Measurements from ENCODE around the gene ARPP21.

ARPP21 gene

DNA sequence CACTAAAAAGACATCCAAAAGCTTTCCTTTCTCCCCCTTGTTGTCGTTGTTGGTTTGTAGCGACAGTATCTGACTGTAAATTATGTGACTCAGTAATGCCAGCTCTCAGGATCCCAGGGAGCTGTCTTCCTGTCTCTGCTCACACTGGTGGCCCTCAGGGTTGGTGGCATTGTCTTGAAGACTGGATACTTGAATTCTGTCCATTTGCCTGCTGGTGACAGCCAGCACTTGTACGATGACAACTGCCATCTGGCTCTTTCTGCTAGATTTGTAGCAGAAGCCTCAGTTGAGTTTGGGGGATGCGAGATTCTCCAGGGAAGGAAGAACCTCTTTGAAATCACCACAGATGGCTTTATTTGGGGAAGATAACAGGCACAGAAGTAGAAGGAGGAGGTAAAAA lies 120.8 kb downstream of the ARPP21 start:
- TF ChIP-seq, protein P1, sequence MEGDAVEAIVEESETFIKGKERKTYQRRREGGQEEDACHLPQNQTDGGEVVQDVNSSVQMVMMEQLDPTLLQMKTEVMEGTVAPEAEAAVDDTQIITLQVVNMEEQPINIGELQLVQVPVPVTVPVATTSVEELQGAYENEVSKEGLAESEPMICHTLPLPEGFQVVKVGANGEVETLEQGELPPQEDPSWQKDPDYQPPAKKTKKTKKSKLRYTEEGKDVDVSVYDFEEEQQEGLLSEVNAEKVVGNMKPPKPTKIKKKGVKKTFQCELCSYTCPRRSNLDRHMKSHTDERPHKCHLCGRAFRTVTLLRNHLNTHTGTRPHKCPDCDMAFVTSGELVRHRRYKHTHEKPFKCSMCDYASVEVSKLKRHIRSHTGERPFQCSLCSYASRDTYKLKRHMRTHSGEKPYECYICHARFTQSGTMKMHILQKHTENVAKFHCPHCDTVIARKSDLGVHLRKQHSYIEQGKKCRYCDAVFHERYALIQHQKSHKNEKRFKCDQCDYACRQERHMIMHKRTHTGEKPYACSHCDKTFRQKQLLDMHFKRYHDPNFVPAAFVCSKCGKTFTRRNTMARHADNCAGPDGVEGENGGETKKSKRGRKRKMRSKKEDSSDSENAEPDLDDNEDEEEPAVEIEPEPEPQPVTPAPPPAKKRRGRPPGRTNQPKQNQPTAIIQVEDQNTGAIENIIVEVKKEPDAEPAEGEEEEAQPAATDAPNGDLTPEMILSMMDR (IDR thresholded peaks at IDR 0.05; ENCODE audit: low read depth, low read length): no peak
- no peak for DNase-seq (ENCODE audit: low read depth in 2 of 2)
- no peak overlapping the region for H3K4me3 ChIP-seq (replicated peaks in 1 of 2; ENCODE audit: low read depth in 2 of 2, low read length in 2 of 2)

DNA sequence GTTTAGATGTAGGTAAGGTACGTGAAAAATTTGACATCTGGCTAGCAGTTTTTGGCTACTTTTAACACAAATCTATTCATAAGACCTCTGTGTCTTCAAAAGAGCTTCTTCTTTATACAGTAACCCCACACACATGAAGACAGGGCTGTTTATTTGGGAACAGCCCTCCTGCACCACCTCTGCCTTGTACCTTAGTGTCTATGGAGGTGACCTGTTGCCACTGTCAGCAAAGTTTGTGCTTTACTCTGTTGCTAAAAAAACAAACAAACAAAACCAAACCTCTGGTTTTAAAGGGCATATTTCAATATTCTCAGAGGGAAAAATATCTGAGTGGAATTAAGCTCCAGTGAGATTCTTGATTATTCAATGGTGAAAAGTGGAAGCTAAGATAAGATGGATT lies 122.0 kb downstream of the ARPP21 start:
- TF ChIP-seq, protein P1 (IDR thresholded peaks at IDR 0.05; ENCODE audit: low read depth, low read length): no peak

DNA sequence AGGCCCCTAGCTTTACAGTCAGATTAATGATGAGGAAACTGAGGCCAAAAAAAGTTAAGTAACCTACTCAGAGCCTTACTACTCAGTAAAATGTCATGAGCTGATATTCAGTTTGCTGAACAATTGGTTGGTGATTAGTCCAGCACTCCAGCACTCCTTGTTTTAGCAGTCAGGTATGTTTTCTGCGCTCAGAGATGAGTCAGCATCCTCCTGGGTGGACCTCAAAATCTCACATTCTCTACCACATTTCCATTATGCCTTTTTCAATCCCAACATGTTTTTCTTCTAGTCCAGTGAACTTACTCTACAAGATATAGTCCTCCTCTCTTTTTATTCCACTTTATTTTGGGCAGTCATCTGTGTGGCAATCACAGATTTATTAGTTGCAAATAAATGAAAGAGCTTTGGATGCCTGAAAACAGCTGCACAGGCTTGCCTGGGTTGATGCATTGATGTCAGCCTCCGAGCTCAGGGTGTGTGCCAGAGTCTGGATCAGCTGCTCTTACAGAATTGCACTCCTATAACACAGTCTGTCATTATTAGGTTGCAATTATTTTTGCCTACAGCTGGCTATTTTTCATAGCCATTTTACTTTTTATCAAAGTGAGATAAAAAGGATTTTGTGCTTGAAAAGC lies 133.2 kb downstream of the ARPP21 start:
- TF ChIP-seq, protein P1 (IDR thresholded peaks at IDR 0.05; ENCODE audit: low read depth, low read length): no peak
- no peak overlapping the region for H3K4me3 ChIP-seq (replicated peaks in 1 of 2; ENCODE audit: low read depth in 2 of 2, low read length in 2 of 2)
- no peak for DNase-seq (ENCODE audit: low read depth in 2 of 2)

More for the DNA sequence above, 122.0 kb downstream of the ARPP21 start:
- no peak for DNase-seq (ENCODE audit: low read depth in 2 of 2)
- no peak overlapping the region for H3K4me3 ChIP-seq (replicated peaks in 1 of 2; ENCODE audit: low read depth in 2 of 2, low read length in 2 of 2)

DNA sequence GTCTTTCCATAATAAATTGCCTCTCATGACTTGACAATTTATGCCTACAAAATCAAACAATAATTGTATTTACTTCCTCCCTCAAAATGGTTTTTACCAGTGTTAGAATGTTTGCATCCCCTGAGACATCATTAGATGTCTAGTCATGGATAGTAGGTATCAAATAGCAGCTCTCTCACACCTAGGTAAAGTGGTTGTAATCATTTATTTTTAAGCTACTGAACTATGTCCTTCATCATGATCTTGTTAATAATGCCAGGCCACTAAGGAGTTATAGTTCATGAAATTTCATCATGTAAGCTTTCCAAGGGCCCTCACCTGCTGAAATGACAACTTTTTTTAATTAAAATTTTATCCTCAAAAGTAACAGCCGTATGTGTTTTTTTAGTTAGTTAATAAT lies 134.1 kb downstream of the ARPP21 start:
- TF ChIP-seq, protein P1 (IDR thresholded peaks at IDR 0.05; ENCODE audit: low read depth, low read length): no peak
- DNase-seq (ENCODE audit: low read depth in 2 of 2): no peak
- H3K4me3 ChIP-seq (replicated peaks in 1 of 2; ENCODE audit: low read depth in 2 of 2, low read length in 2 of 2): no peak overlapping the region

DNA sequence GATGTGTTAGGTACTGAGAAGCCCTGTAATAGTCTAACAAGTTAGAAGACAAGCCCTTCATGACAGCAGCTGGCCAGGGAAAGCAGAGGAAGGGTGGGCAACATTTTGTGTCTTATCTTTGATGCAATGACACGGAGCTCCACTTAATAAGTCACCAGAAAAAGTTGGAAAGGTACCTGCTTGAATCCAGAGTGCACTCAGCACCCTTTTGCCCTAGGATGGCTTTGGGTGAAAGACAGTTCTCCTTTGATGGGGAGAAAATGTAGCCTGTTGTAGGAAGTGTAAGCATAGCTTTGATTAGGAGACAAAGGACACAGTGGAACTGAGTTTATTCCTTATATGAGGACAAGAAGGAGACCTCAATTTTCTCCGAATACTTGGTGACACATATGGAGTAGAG lies 137.0 kb downstream of the ARPP21 start:
- H3K4me3 ChIP-seq (replicated peaks in 1 of 2; ENCODE audit: low read depth in 2 of 2, low read length in 2 of 2): no peak overlapping the region
- no peak for DNase-seq (ENCODE audit: low read depth in 2 of 2)
- TF ChIP-seq, protein P1 (IDR thresholded peaks at IDR 0.05; ENCODE audit: low read depth, low read length): no peak

DNA sequence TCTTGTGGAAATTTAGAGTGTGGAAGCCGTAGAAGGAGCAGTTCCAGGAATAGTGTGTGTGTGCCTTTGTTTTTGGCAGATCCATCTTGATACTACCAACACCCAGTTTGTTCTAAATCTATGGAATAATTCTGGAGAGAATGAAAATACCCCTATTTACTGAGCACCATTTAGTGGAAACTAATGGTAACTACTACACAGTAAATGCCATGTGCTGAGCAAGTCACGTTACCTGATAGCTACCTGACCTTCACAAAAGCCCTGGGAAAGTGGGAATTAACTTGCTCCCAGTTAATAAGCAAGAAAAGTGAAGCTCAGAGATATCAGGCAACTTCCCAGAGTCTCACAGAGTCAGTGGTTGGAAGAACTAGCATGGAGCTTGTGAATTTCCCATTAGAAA lies 137.7 kb downstream of the ARPP21 start:
- TF ChIP-seq, protein P1 (IDR thresholded peaks at IDR 0.05; ENCODE audit: low read depth, low read length): no peak
- H3K4me3 ChIP-seq (replicated peaks in 1 of 2; ENCODE audit: low read depth in 2 of 2, low read length in 2 of 2): no peak overlapping the region
- DNase-seq (ENCODE audit: low read depth in 2 of 2): no peak
